T-helper 17 cell (primary cell): ENCODE measurements around the gene THADA. TPM values are rescaled to one million over a fixed set of nuclear protein-coding genes. Genes with fewer than 3 reads are reported as not detected.

Experiments used
- ATAC-seq: fragments of 150-1000 bp; cut with Tn5 transposase; 2 replicates; pipeline ENCODE4 v1.10.0; 2021; ENCODE audit warnings: mild to moderate bottlenecking, moderate library complexity
- DNase-seq, 3 donors: peaks; one replicate each; pipeline versions ENCODE4 v3.0.0 to v3.0.0-alpha.2; 2020 to 2021
- H3K9me3 ChIP-seq: one replicate; pipeline ENCODE4 v1.7.0; 2013; ENCODE audit warnings: low read length, mild to moderate bottlenecking; ENCODE audit not compliant: control insufficient read depth, poor library complexity, severe bottlenecking
- H3K27ac Mint-ChIP-seq: one replicate; pipeline ENCODE4 v1.8.0; 2022; ENCODE audit warnings: mild to moderate bottlenecking, moderate library complexity, mixed read lengths
- H3K27me3 Mint-ChIP-seq: one replicate; pipeline ENCODE4 v1.8.0; 2022; ENCODE audit warnings: mixed read lengths
- H3K36me3 Mint-ChIP-seq: one replicate; pipeline ENCODE4 v1.8.0; 2022; ENCODE audit warnings: low read depth, mixed read lengths
- H3K4me1 Mint-ChIP-seq: one replicate; pipeline ENCODE4 v1.8.0; 2022; ENCODE audit warnings: mild to moderate bottlenecking, mixed read lengths
- H3K4me3 Mint-ChIP-seq: one replicate; pipeline ENCODE4 v1.8.0; 2022; ENCODE audit warnings: mild to moderate bottlenecking, moderate library complexity, mixed read lengths
- total RNA-seq, 4 donors: library from RNA in 2 of 4; stranded (reverse) in 2 of 4; gene quantifications; one replicate each; pipeline ENCODE4 v1.2.3 and lab custom pipeline; 2022 to 2026

Gene THADA
- total RNA-seq, 2 donors from 2014 or later: 40.1 to 41.0 TPM

GRCh38 chr2:43186679-43187374 lies 409.0 kb downstream of the THADA start:
- H3K4me1 Mint-ChIP-seq: peaks cover 43% of the 10 kb centered on the region

GRCh38 chr2:43186321-43186678 lies 409.5 kb downstream of the THADA start:
- H3K9me3 ChIP-seq: no peaks in the 10 kb centered on the region
- Mint-ChIP-seq H3K27ac (no peak overlapping the region), H3K36me3 (peaks cover 3% of the 10 kb centered on the region), H3K4me1 (peaks cover 42% of the 10 kb centered on the region), H3K4me3 (no peak overlapping the region), H3K27me3 (no peaks in the 10 kb centered on the region)
- no peak for ATAC-seq
- no peak for DNase-seq

More at GRCh38 chr2:43186679-43187374, 409.0 kb downstream of the THADA start:
- Mint-ChIP-seq H3K36me3 (no peaks in the 10 kb centered on the region), H3K27me3 (no peaks in the 10 kb centered on the region), H3K4me3 (no peak overlapping the region), H3K27ac (peak overlapping the region; percentile 51)
- DNase-seq (no peak), ATAC-seq (no peak)
- no peaks in the 10 kb centered on the region for H3K9me3 ChIP-seq

GRCh38 chr2:43185146-43185545 lies 410.7 kb downstream of the THADA start:
- H3K4me1 Mint-ChIP-seq: peaks cover 45% of the 10 kb centered on the region
- peak overlapping the region; percentile 93 for H3K27ac Mint-ChIP-seq
- no peaks in the 10 kb centered on the region for H3K9me3 ChIP-seq
- no peaks in the 10 kb centered on the region for H3K27me3 Mint-ChIP-seq
- H3K36me3 Mint-ChIP-seq: peaks cover 3% of the 10 kb centered on the region
- H3K4me3 Mint-ChIP-seq: no peak overlapping the region
- ATAC-seq (peak; percentile 15), DNase-seq (no peak)

GRCh38 chr2:43184339-43184895 lies 411.4 kb downstream of the THADA start:
- no peaks in the 10 kb centered on the region for H3K9me3 ChIP-seq
- Mint-ChIP-seq H3K36me3 (peaks cover 3% of the 10 kb centered on the region), H3K27ac (peak overlapping the region; percentile 93), H3K27me3 (no peaks in the 10 kb centered on the region), H3K4me1 (peaks cover 45% of the 10 kb centered on the region), H3K4me3 (peak overlapping the region; percentile 77)
- DNase-seq: no peak
- ATAC-seq: peak; percentile 91

- peak overlapping the region; percentile 93 for H3K27ac Mint-ChIP-seq
- no peaks in the 10 kb centered on the region for H3K27me3 Mint-ChIP-seq
- H3K9me3 ChIP-seq: no peaks in the 10 kb centered on the region
- H3K4me1 Mint-ChIP-seq: peaks cover 39% of the 10 kb centered on the region
- H3K4me3 Mint-ChIP-seq: no peak overlapping the region
- H3K36me3 Mint-ChIP-seq: peaks cover 3% of the 10 kb centered on the region
- ATAC-seq: no peak
- no peak for DNase-seq
Observed at GRCh38 chr2:43183743-43184142, 412.1 kb downstream of the THADA start.

GRCh38 chr2:43180897-43181296 lies 414.9 kb downstream of the THADA start:
- H3K4me3 Mint-ChIP-seq: no peak overlapping the region
- no peak for DNase-seq
- ATAC-seq: no peak
- H3K27me3 Mint-ChIP-seq: no peaks in the 10 kb centered on the region
- no peaks in the 10 kb centered on the region for H3K9me3 ChIP-seq
- peaks cover 43% of the 10 kb centered on the region for H3K4me1 Mint-ChIP-seq
- peak overlapping the region; percentile 37 for H3K27ac Mint-ChIP-seq
- H3K36me3 Mint-ChIP-seq: peaks cover 3% of the 10 kb centered on the region

Other genes with a start within 250 kb of the THADA start
- under 1 TPM in 1 of 2 donors, not detected in 1; 0.75 TPM for gene PLEKHH2, start 41.2 kb upstream of the THADA start, total RNA-seq
- not detected for gene C1GALT1C1L, start 80.4 kb upstream of the THADA start, total RNA-seq
- 1 to 10 TPM; 2.8 to 4.7 TPM for gene DYNC2LI1, start 178.0 kb upstream of the THADA start, total RNA-seq
- gene ABCG5, start 242.8 kb upstream of the THADA start, total RNA-seq: not detected
- gene ABCG8, start 242.9 kb upstream of the THADA start, total RNA-seq: not detected